ENCODE measurements around the gene GID4. TPM values are rescaled to one million over a fixed set of nuclear protein-coding genes. Genes with fewer than 3 reads are reported as not detected.
A peak's percentile ranks its signal among the peaks of the same experiment; 100 is the strongest.

Gene GID4
- total RNA-seq, 1 donor from 2014 or later, result 7.3 TPM

- no peak overlapping the region for H3K27ac Mint-ChIP-seq
These were observed 62.6 kb downstream of the GID4 start for GRCh38 chr17:18101828-18102227.

GRCh38 chr17:18102640-18103039 is 63.4 kb downstream of the GID4 start:
- Mint-ChIP-seq H3K27ac (peak overlapping the region; percentile 61), H3K9me3 (no peaks in the 10 kb centered on the region), H3K36me3 (ENCODE audit: low read depth) (peaks cover 58% of the 10 kb centered on the region), H3K4me1 (peaks cover 22% of the 10 kb centered on the region), H3K4me3 (no peak overlapping the region), H3K27me3 (no peaks in the 10 kb centered on the region)
- ATAC-seq (ENCODE audit: low read depth) (peak; percentile 93), DNase-seq (peak; percentile 35)
- CTCF ChIA-PET, result no interaction called here
- intact Hi-C loops (cut with micrococcal nuclease), result loop anchor here (1.0 kb wide), 1 partner anchor 15 kb away; the partner anchor contains the start of gene DRG2
- POLR2A ChIA-PET, result interaction anchor here (0.6 to 1.5 kb wide), 3 partner anchors 14 to 1861 kb away, joined by 3 to 8 read pairs (median 5); no protein-coding TSS in a partner anchor
- TF ChIP-seq CTCF (IDR thresholded peaks at IDR 0.05), result no peak

More at GRCh38 chr17:18101828-18102227, 62.6 kb downstream of the GID4 start:
- TF ChIP-seq CTCF (IDR thresholded peaks at IDR 0.05), result no peak
- no peaks in the 10 kb centered on the region for H3K27me3 Mint-ChIP-seq
- peaks cover 61% of the 10 kb centered on the region for H3K36me3 Mint-ChIP-seq (ENCODE audit: low read depth)
- ATAC-seq (ENCODE audit: low read depth) (no peak), DNase-seq (no peak)
- H3K9me3 Mint-ChIP-seq, result no peaks in the 10 kb centered on the region
- POLR2A ChIA-PET, result interaction anchor here (1.5 kb wide), 1 partner anchor 13 kb away, joined by 5 read pairs; no protein-coding TSS in a partner anchor
- CTCF ChIA-PET, result no interaction called here
- peaks cover 22% of the 10 kb centered on the region for H3K4me1 Mint-ChIP-seq
- intact Hi-C loops (cut with micrococcal nuclease), result loop anchor here (1.0 kb wide), 1 partner anchor 15 kb away; the partner anchor contains the start of gene DRG2
- H3K4me3 Mint-ChIP-seq, result no peak overlapping the region

- TF ChIP-seq CTCF (IDR thresholded peaks at IDR 0.05), result no peak
- no peaks in the 10 kb centered on the region for H3K27me3 Mint-ChIP-seq
- DNase-seq (no peak), ATAC-seq (ENCODE audit: low read depth) (no peak)
- peaks cover 37% of the 10 kb centered on the region for H3K36me3 Mint-ChIP-seq (ENCODE audit: low read depth)
- POLR2A ChIA-PET, result no interaction called here
- intact Hi-C loops (cut with micrococcal nuclease), result no loop called here
- peaks cover 22% of the 10 kb centered on the region for H3K4me1 Mint-ChIP-seq
- H3K27ac Mint-ChIP-seq, result no peak overlapping the region
- H3K9me3 Mint-ChIP-seq, result no peaks in the 10 kb centered on the region
- no peak overlapping the region for H3K4me3 Mint-ChIP-seq
- CTCF ChIA-PET, result no interaction called here
These were observed 65.8 kb downstream of the GID4 start for GRCh38 chr17:18105027-18105426.

- Mint-ChIP-seq H3K9me3 (no peaks in the 10 kb centered on the region), H3K36me3 (ENCODE audit: low read depth) (peaks cover 31% of the 10 kb centered on the region), H3K4me1 (peaks cover 22% of the 10 kb centered on the region), H3K27ac (no peak overlapping the region), H3K4me3 (no peak overlapping the region), H3K27me3 (no peaks in the 10 kb centered on the region)
- intact Hi-C loops (cut with micrococcal nuclease), result no loop called here
- no peak for DNase-seq
- CTCF ChIA-PET, result no interaction called here
- POLR2A ChIA-PET, result no interaction called here
- TF ChIP-seq CTCF (IDR thresholded peaks at IDR 0.05), result no peak
- ATAC-seq (ENCODE audit: low read depth), result no peak
These were observed 66.4 kb downstream of the GID4 start for GRCh38 chr17:18105595-18105994.

GRCh38 chr17:18106211-18106610 is 67.0 kb downstream of the GID4 start:
- H3K27me3 Mint-ChIP-seq, result no peaks in the 10 kb centered on the region
- ATAC-seq (ENCODE audit: low read depth), result no peak
- H3K36me3 Mint-ChIP-seq (ENCODE audit: low read depth), result peaks cover 31% of the 10 kb centered on the region
- TF ChIP-seq CTCF (IDR thresholded peaks at IDR 0.05), result no peak
- intact Hi-C loops (cut with micrococcal nuclease), result no loop called here
- ChIA-PET CTCF (no interaction called here), POLR2A (no interaction called here)
- H3K4me3 Mint-ChIP-seq, result no peak overlapping the region
- DNase-seq, result no peak
- H3K4me1 Mint-ChIP-seq, result peaks cover 22% of the 10 kb centered on the region
- no peak overlapping the region for H3K27ac Mint-ChIP-seq
- no peaks in the 10 kb centered on the region for H3K9me3 Mint-ChIP-seq

Data from activated B cell treated with CpG ODN at 0.5 μM for 24 hours (primary cell).